ENCODE measurements around the gene GRAMD1A. TPM values are rescaled to one million over a fixed set of nuclear protein-coding genes. Genes with fewer than 3 reads are reported as not detected.

The GRAMD1A gene
- total and polyA plus RNA-seq, 3 experiments from 2014 or later: 51.4 to 218 (median 205) TPM

- CTCF ChIA-PET: no interaction called here
- no peak overlapping the region for H3K4me3 ChIP-seq (ENCODE audit: low read length)
- Mint-ChIP-seq H3K27me3 (peaks cover 0 to 4% of the 10 kb centered on the region in 2 donors), H3K4me3 (no peak overlapping the region), H3K9me3 (no peaks in the 10 kb centered on the region), H3K27ac (no peak overlapping the region), H3K4me1 (peaks cover 9 to 11% (median 11%) of the 10 kb centered on the region in 3 donors), H3K36me3 (no peaks in the 10 kb centered on the region)
- no peaks in the 10 kb centered on the region for H3K27me3 ChIP-seq (ENCODE audit: insufficient read depth, low read length, poor library complexity, severe bottlenecking)
- no peaks in the 10 kb centered on the region for H3K9me3 ChIP-seq (ENCODE audit: low read length)
- no peaks in the 10 kb centered on the region for H3K36me3 ChIP-seq (ENCODE audit: insufficient read depth, low read length)
- POLR2A ChIA-PET: interaction anchor here (1.0 kb wide), 1 partner anchor 19 kb away, joined by 6 read pairs; no protein-coding TSS in a partner anchor
- no peak overlapping the region for H3K27ac ChIP-seq (ENCODE audit: low read depth, low read length)
- H3K4me1 ChIP-seq (ENCODE audit: insufficient read depth, low read length): peaks cover 12% of the 10 kb centered on the region
- DNase-seq: no peak
Observed at GRCh38 chr19:34982275-34982674, 17.8 kb upstream of the GRAMD1A start.

- DNase-seq: no peak
- Histone ChIP-seq H3K27me3 (ENCODE audit: insufficient read depth, low read length, poor library complexity, severe bottlenecking) (no peaks in the 10 kb centered on the region), H3K4me3 (ENCODE audit: low read length) (no peak overlapping the region), H3K9me3 (ENCODE audit: low read length) (no peaks in the 10 kb centered on the region), H3K27ac (ENCODE audit: low read depth, low read length) (no peak overlapping the region), H3K4me1 (ENCODE audit: insufficient read depth, low read length) (peaks cover 12% of the 10 kb centered on the region), H3K36me3 (ENCODE audit: insufficient read depth, low read length) (no peaks in the 10 kb centered on the region)
- Mint-ChIP-seq H3K4me1 (peaks cover 11 to 23% (median 11%) of the 10 kb centered on the region in 3 donors), H3K36me3 (no peaks in the 10 kb centered on the region), H3K4me3 (no peak overlapping the region), H3K27ac (peak overlapping the region in 1 of 8 donors; percentile 58), H3K9me3 (no peaks in the 10 kb centered on the region), H3K27me3 (peaks cover 0 to 2% of the 10 kb centered on the region in 2 donors)
- ChIA-PET POLR2A (interaction anchor here (0.9 kb wide), 1 partner anchor 12 kb away, joined by 8 read pairs; no protein-coding TSS in a partner anchor), CTCF (no interaction called here)
Observed at GRCh38 chr19:34983786-34984185, 16.3 kb upstream of the GRAMD1A start.

- Mint-ChIP-seq H3K9me3 (no peaks in the 10 kb centered on the region), H3K36me3 (no peaks in the 10 kb centered on the region), H3K27me3 (no peaks in the 10 kb centered on the region), H3K4me1 (peaks cover 11 to 25% (median 11%) of the 10 kb centered on the region in 3 donors), H3K27ac (no peak overlapping the region), H3K4me3 (no peak overlapping the region)
- Histone ChIP-seq H3K9me3 (ENCODE audit: low read length) (no peaks in the 10 kb centered on the region), H3K4me1 (ENCODE audit: insufficient read depth, low read length) (peaks cover 12% of the 10 kb centered on the region), H3K4me3 (ENCODE audit: low read length) (no peak overlapping the region), H3K36me3 (ENCODE audit: insufficient read depth, low read length) (no peaks in the 10 kb centered on the region), H3K27ac (ENCODE audit: low read depth, low read length) (no peak overlapping the region), H3K27me3 (ENCODE audit: insufficient read depth, low read length, poor library complexity, severe bottlenecking) (no peaks in the 10 kb centered on the region)
- POLR2A ChIA-PET: interaction anchor here (0.6 to 0.9 kb wide), 2 partner anchors 12 to 30 kb away, joined by 3 to 8 read pairs; no protein-coding TSS in a partner anchor
- DNase-seq: no peak
- CTCF ChIA-PET: no interaction called here
Observed at GRCh38 chr19:34984287-34984686, 15.8 kb upstream of the GRAMD1A start.

GRCh38 chr19:34985249-34986022 lies 14.7 kb upstream of the GRAMD1A start:
- peaks cover 11 to 32% (median 15%) of the 10 kb centered on the region in 3 donors for H3K4me1 Mint-ChIP-seq
- DNase-seq: peak in 2 of 5 donors; percentile 39 to 55

GRCh38 chr19:34988119-34988518 lies 12.0 kb upstream of the GRAMD1A start:
- CTCF ChIA-PET: interaction anchor here (1.1 to 1.6 kb wide), 2 partner anchors 9 to 13 kb away, joined by 3 to 6 read pairs; no protein-coding TSS in a partner anchor
- Histone ChIP-seq H3K36me3 (ENCODE audit: insufficient read depth, low read length) (no peaks in the 10 kb centered on the region), H3K27ac (ENCODE audit: low read depth, low read length) (no peak overlapping the region), H3K27me3 (ENCODE audit: insufficient read depth, low read length, poor library complexity, severe bottlenecking) (no peaks in the 10 kb centered on the region), H3K4me1 (ENCODE audit: insufficient read depth, low read length) (peaks cover 18% of the 10 kb centered on the region), H3K4me3 (ENCODE audit: low read length) (no peak overlapping the region), H3K9me3 (ENCODE audit: low read length) (no peaks in the 10 kb centered on the region)
- DNase-seq: no peak
- no peak overlapping the region for H3K27ac Mint-ChIP-seq
- POLR2A ChIA-PET: no interaction called here
- no peaks in the 10 kb centered on the region for H3K36me3 Mint-ChIP-seq
- no peaks in the 10 kb centered on the region for H3K27me3 Mint-ChIP-seq
- peaks cover 14 to 55% (median 19%) of the 10 kb centered on the region in 3 donors for H3K4me1 Mint-ChIP-seq
- no peaks in the 10 kb centered on the region for H3K9me3 Mint-ChIP-seq
- H3K4me3 Mint-ChIP-seq: no peak overlapping the region

More at GRCh38 chr19:34985249-34986022, 14.7 kb upstream of the GRAMD1A start:
- Histone ChIP-seq H3K9me3 (ENCODE audit: low read length) (no peaks in the 10 kb centered on the region), H3K27me3 (ENCODE audit: insufficient read depth, low read length, poor library complexity, severe bottlenecking) (no peaks in the 10 kb centered on the region), H3K4me3 (ENCODE audit: low read length) (peak overlapping the region; percentile 19), H3K27ac (ENCODE audit: low read depth, low read length) (no peak overlapping the region), H3K36me3 (ENCODE audit: insufficient read depth, low read length) (no peaks in the 10 kb centered on the region), H3K4me1 (ENCODE audit: insufficient read depth, low read length) (peaks cover 12% of the 10 kb centered on the region)
- no peaks in the 10 kb centered on the region for H3K9me3 Mint-ChIP-seq
- no peaks in the 10 kb centered on the region for H3K27me3 Mint-ChIP-seq
- CTCF ChIA-PET: interaction anchor here (0.7 to 1.5 kb wide), 7 partner anchors 12 to 472 kb away, joined by 3 to 8 read pairs (median 4); no protein-coding TSS in a partner anchor
- peak overlapping the region; percentile 3 to 78 (median 63) for H3K27ac Mint-ChIP-seq
- H3K36me3 Mint-ChIP-seq: no peaks in the 10 kb centered on the region
- POLR2A ChIA-PET: interaction anchor here (0.6 to 1.0 kb wide), 4 partner anchors 10 to 237 kb away, joined by 4 to 6 read pairs (median 6); no protein-coding TSS in a partner anchor
- H3K4me3 Mint-ChIP-seq: peak overlapping the region in 6 of 7 donors; percentile 7 to 57 (median 48)

GRCh38 chr19:34989298-34989697 lies 10.8 kb upstream of the GRAMD1A start:
- Mint-ChIP-seq H3K36me3 (no peaks in the 10 kb centered on the region), H3K4me3 (no peak overlapping the region), H3K4me1 (peaks cover 14 to 62% (median 19%) of the 10 kb centered on the region in 3 donors), H3K27me3 (peaks cover 0 to 1% of the 10 kb centered on the region in 2 donors), H3K9me3 (no peaks in the 10 kb centered on the region), H3K27ac (no peak overlapping the region)
- Histone ChIP-seq H3K4me1 (ENCODE audit: insufficient read depth, low read length) (peaks cover 19% of the 10 kb centered on the region), H3K27ac (ENCODE audit: low read depth, low read length) (no peak overlapping the region), H3K4me3 (ENCODE audit: low read length) (no peak overlapping the region), H3K27me3 (ENCODE audit: insufficient read depth, low read length, poor library complexity, severe bottlenecking) (no peaks in the 10 kb centered on the region), H3K9me3 (ENCODE audit: low read length) (no peaks in the 10 kb centered on the region), H3K36me3 (ENCODE audit: insufficient read depth, low read length) (no peaks in the 10 kb centered on the region)
- ChIA-PET CTCF (interaction anchor here (0.8 to 1.6 kb wide), 4 partner anchors 10 to 24 kb away, joined by 3 to 6 read pairs (median 3); no protein-coding TSS in a partner anchor), POLR2A (interaction anchor here (0.6 kb wide), 1 partner anchor 210 kb away, joined by 6 read pairs; no protein-coding TSS in a partner anchor)
- no peak for DNase-seq

GRCh38 chr19:34990578-34991192 lies 9.4 kb upstream of the GRAMD1A start:
- H3K4me1 Mint-ChIP-seq: peaks cover 7 to 62% (median 12%) of the 10 kb centered on the region in 3 donors
- CTCF ChIA-PET: no interaction called here
- peaks cover 0 to 1% of the 10 kb centered on the region in 2 donors for H3K27me3 Mint-ChIP-seq
- Histone ChIP-seq H3K4me3 (ENCODE audit: low read length) (no peak overlapping the region), H3K27ac (ENCODE audit: low read depth, low read length) (no peak overlapping the region), H3K9me3 (ENCODE audit: low read length) (no peaks in the 10 kb centered on the region), H3K27me3 (ENCODE audit: insufficient read depth, low read length, poor library complexity, severe bottlenecking) (no peaks in the 10 kb centered on the region), H3K4me1 (ENCODE audit: insufficient read depth, low read length) (peaks cover 23% of the 10 kb centered on the region), H3K36me3 (ENCODE audit: insufficient read depth, low read length) (no peaks in the 10 kb centered on the region)
- no peak for DNase-seq
- peak overlapping the region in 3 of 8 donors; percentile 31 to 51 (median 42) for H3K27ac Mint-ChIP-seq
- POLR2A ChIA-PET: interaction anchor here (0.7 kb wide), 1 partner anchor 9 kb away, joined by 3 read pairs; the partner anchor contains the start of gene GRAMD1A
- no peak overlapping the region for H3K4me3 Mint-ChIP-seq
- H3K9me3 Mint-ChIP-seq: no peaks in the 10 kb centered on the region
- no peaks in the 10 kb centered on the region for H3K36me3 Mint-ChIP-seq
